Measurements from ENCODE around the gene RANBP9. TPM values are rescaled to one million over a fixed set of nuclear protein-coding genes. Genes with fewer than 3 reads are reported as not detected.

Gene RANBP9
- total and polyA plus RNA-seq, 2 donors (not counting 3 experiments of a cell fraction or from before 2014, with no cell fraction given), result 15.1 to 40.2 TPM

GRCh38 chr6:13624871-13625288, 86.8 kb downstream of the RANBP9 start:
- H3K27me3 ChIP-seq (ENCODE audit: control insufficient read depth in 2 of 2, insufficient read depth in 2 of 2, low read length in 2 of 2), result no peaks in the 10 kb centered on the region
- dilution Hi-C loops (cut with MboI; ENCODE audit: extremely low pct_ligation_motif_present, low sequenced_read_pairs), result no loop called here
- peaks cover 5 to 27% of the 10 kb centered on the region in 2 experiments for H3K36me3 ChIP-seq (ENCODE audit: control insufficient read depth in 2 of 2, extremely low read depth in 1 of 2, insufficient read depth in 2 of 2, low read length in 2 of 2)
- intact Hi-C loops (cut with micrococcal nuclease), result loop anchor here (2.0 to 10.0 kb wide), 2 partner anchors 288 to 440 kb away; no protein-coding TSS in a partner anchor
- FAIRE-seq, result no peak
- H4K20me1 ChIP-seq (replicated peaks; ENCODE audit: control insufficient read depth, extremely low read depth, insufficient read depth, low read length), result no peaks in the 10 kb centered on the region
- no peak overlapping the region for H3K4me2 ChIP-seq (ENCODE audit: insufficient read depth, low read length)
- no peak overlapping the region for H3K9ac ChIP-seq (replicated peaks; ENCODE audit: extremely low read depth, insufficient read depth, low read length)
- no peaks in the 10 kb centered on the region for H3K79me2 ChIP-seq (ENCODE audit: control insufficient read depth, insufficient read depth, low read length)
- no peaks in the 10 kb centered on the region for H3K9me1 ChIP-seq (replicated peaks; ENCODE audit: control insufficient read depth, extremely low read depth, insufficient read depth, low read length)
- DNase-seq (ENCODE audit: low read depth, low spot score), result peak; percentile 40
- no peak overlapping the region for H3K27ac ChIP-seq (ENCODE audit: insufficient read depth, low read depth, low read length)
- no peak overlapping the region for H2AFZ ChIP-seq (ENCODE audit: low read depth, low read length)
- POLR2A ChIA-PET, result interaction anchor here (0.6 kb wide), 1 partner anchor 66 kb away, joined by 3 read pairs; no protein-coding TSS in a partner anchor
- H3K9me3 ChIP-seq (replicated peaks; ENCODE audit: control insufficient read depth, insufficient read depth, low read length), result no peaks in the 10 kb centered on the region
- H3K4me3 ChIP-seq (replicated peaks in 1 of 3; ENCODE audit: insufficient read depth in 1 of 3, low read depth in 1 of 3, low read length in 3 of 3), result no peak overlapping the region
- no TSS peak for BruUV-seq (replicated peaks)
- TF ChIP-seq MYC (IDR thresholded peaks at IDR 0.05; ENCODE audit: low read depth, low read length), result no peak
- TF ChIP-seq POLR2A (IDR thresholded peaks at IDR 0.05; ENCODE audit: low read depth, low read length), result peak; percentile 47
- TF ChIP-seq EZH2 (IDR thresholded peaks at IDR 0.05; ENCODE audit: borderline replicate concordance, low read depth, low read length, severe bottlenecking), result no peak
- peak; percentile 54 to 63 for TF ChIP-seq CTCF (IDR thresholded peaks at IDR 0.05; ENCODE audit: extremely low read depth in 1 of 2, insufficient read depth in 1 of 2, low read depth in 1 of 2, low read length in 2 of 2)
- TF ChIP-seq, protein P1, sequence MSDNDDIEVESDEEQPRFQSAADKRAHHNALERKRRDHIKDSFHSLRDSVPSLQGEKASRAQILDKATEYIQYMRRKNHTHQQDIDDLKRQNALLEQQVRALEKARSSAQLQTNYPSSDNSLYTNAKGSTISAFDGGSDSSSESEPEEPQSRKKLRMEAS (IDR thresholded peaks at IDR 0.05; ENCODE audit: insufficient read depth, insufficient read length), result no peak
- peak; percentile 18 for TF ChIP-seq POLR2AphosphoS5 (IDR thresholded peaks at IDR 0.05; ENCODE audit: insufficient read depth, low read depth, low read length)
- no peak for TF ChIP-seq JUN (IDR thresholded peaks at IDR 0.05; ENCODE audit: borderline replicate concordance, insufficient read depth, insufficient read length, low read depth)
- no peak for TF ChIP-seq FOS (IDR thresholded peaks at IDR 0.05; ENCODE audit: borderline replicate concordance, insufficient read depth, low read length)
- no peak for TF ChIP-seq GATA2 (IDR thresholded peaks at IDR 0.05; ENCODE audit: insufficient read depth, insufficient read length, low read depth, low read length)
- CTCF ChIA-PET, result interaction anchor here (0.6 to 2.6 kb wide), 29 partner anchors 8 to 442 kb away, joined by 3 to 33 read pairs (median 4); partner anchors contain the start of genes NOL7, RANBP9, SIRT5 and TBC1D7
- no peaks in the 10 kb centered on the region for H3K4me1 ChIP-seq (ENCODE audit: control insufficient read depth, extremely low read depth, insufficient read depth, low read length)

All from endothelial cell of umbilical vein (primary cell).